Stimulated activated CD4-positive, alpha-beta T cell treated with anti-CD3 and anti-CD28 coated beads, Interleukin-1b, Interleukin-23, amount 100 ng/mL, for 24 hours (primary cell): ENCODE results near the gene RAB11FIP5.
"Not testable (repeated sequence)": the region's sequence is repeated elsewhere in the genome, so short reads cannot be mapped to it uniquely, and the experiment has no call there.

Source experiments
- DNase-seq, 4 experiments: peaks; one replicate each; pipeline ENCODE4 v3.0.0-alpha.2; 2020; ENCODE audit warnings: low read depth in 4 of 4, low spot score in 1 of 4

The RAB11FIP5 gene

DNA sequence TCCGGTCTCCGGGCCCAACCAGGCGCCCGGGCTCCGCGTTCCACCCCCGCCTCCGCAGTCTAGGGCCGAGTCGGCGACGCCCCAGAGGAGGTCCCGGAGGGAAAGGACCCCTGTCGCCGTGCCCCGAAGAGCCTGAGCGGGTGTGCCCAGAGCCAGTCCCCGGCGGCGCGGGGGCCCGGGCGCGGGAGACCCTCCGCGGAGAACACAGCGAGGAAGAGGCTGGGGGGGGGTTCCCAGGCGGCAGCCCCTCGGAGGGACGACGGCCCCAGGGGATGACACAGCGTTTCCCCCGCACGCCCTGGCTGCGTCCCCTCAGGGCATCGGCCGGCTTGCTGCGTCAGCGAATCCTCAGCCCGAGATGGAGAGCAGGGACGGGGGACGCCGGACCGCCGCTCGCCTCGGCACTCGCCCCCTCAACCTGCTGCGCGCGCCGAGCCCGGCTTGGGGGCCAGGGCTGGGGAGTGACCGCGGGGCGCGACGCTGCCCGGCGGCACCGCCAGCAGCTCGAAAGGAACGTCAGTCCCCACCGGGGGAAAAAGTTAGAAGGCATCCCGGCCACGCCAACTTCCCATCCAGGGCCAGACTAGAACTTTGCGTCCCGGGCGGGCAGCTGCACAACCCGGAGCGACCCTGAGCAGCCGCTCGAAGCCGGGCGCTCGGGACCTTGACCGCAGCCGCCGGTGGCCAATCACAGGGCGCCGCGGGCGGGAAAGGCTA lies 41.9 kb downstream of the RAB11FIP5 start:
- DNase-seq = peak; percentile 7 to 48 (median 16)

DNA sequence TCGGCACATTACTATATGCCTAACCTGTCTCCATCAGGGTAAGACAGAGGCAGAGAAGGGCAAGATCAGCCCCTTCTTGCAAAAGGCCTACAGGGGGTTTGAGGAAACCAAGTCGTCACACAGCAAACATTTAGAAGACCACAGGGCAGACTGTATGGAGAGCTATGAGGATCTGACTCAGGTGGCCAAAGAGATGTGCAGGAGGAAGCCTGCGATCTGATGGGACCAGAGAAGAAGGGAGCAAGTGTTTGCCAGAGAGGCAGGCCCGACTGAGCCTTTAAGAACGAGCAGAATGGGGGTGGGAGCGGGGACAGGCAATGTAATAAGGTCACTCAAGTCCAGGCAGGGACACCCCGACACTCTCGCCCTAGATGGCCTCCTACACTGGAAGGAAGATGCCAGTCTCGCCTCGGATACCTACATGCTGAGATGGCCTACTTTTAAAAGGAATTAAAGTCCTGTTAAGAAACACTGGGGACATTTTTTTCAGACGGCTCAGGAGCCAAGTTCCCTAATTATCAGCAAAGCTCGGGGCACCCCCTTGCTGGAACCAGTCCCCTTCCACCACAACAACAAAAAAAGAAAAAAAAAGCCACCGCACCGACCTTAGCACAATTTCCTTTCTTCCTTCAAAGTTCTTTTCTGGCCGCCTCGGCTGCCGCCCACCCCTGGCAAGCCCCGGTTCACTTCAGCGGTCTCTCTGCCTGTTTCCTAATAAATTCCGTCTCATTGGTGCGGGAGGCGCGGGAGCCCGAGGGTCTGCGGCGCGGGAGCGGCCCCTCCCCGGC lies 42.7 kb downstream of the RAB11FIP5 start:
- DNase-seq = no peak

DNA sequence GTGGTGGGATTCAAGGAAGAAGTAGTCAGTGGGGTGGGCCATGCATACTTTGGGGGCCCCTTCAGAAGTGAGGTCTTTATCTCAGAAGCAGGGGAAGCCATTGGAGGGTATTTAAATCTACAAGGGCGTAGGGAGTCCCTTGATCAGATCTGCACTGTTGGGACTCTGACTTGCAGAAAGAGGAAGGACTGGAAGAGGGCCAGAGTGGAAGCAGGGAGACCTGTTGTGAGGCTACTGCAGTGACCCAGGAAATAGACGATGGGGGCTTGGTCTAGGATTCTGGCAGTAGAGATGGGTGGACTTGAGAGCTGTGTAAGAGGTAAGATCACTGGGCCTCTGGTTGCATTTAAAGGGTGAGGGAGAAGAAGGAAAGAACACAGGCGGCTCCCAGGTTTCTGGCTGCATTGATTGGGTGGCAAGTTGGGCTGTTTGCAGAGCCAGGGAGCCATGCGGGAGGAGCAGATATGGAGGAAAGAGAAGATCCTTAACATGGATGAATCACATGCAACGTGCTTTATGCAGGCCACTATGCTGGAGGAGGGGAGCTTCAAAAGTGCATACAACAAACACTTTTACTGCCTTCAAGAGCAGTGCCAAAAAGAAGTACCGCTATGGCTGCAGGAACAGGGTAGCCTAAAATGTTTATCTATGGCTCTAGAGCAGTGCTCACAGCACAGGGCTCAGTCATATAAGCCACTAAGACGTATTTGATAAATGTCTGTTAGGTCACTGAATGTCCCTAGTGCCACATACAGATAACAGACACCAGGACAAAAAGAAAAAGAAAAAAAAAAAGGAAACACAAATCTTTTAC lies 43.5 kb downstream of the RAB11FIP5 start:
- no peak for DNase-seq

DNA sequence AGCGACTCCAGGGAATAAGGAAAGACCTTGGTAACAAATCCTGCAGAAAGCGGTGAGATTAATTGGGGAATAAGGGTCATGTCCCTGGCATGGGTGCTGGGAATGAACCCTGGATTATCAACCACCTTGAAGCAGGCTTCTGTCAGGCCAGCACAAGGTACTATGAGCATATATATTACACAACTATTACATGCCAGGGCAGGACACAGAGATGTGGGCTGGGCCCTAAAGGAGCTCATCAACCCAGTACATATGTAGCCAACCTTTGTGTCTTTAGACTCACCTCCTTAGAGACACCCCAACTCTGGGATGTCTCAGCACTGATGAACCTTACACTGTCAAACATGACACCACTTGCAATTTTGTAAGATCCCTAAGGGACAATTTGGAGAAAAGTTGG lies 44.6 kb downstream of the RAB11FIP5 start:
- no peak for DNase-seq

DNA sequence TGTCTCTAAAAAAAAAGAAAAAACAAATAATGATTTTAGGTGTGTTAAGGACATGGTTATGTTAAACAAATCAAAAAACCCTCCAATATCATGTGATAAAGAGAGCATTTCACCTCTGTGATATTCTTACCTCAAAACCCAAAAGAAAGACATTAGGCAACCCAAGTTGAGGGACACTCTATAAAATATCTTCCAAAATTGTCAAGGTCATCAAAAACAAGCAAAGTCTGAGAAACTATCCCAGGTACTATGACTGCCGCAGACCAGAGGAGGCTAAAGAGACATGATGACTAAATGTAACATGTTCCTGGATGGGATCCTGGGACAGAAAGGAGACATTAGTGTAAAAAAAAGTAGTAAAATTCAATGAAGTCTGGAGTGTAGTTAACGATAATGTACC lies 45.7 kb downstream of the RAB11FIP5 start:
- no peak for DNase-seq

DNA sequence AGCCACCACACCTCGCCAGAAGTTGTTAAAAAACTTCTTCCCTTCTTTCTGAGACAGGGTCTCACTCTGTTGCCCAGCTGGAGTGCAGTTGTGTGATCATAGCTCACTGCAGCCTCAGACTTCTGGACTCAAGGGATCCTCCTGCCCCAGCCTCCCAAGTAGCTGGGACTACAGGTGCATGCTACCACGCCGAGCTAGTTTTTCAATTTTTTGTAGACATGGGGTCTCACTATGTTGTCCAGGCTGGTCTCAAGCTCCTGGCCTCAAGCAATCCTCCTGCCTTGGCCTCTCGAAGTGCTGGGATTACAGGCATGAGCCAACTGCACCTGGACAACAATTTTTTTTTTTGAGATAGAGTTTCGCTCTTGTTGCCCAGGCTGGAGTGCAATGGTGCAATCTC lies 47.7 kb downstream of the RAB11FIP5 start:
- not testable (repeated sequence) for DNase-seq

DNA sequence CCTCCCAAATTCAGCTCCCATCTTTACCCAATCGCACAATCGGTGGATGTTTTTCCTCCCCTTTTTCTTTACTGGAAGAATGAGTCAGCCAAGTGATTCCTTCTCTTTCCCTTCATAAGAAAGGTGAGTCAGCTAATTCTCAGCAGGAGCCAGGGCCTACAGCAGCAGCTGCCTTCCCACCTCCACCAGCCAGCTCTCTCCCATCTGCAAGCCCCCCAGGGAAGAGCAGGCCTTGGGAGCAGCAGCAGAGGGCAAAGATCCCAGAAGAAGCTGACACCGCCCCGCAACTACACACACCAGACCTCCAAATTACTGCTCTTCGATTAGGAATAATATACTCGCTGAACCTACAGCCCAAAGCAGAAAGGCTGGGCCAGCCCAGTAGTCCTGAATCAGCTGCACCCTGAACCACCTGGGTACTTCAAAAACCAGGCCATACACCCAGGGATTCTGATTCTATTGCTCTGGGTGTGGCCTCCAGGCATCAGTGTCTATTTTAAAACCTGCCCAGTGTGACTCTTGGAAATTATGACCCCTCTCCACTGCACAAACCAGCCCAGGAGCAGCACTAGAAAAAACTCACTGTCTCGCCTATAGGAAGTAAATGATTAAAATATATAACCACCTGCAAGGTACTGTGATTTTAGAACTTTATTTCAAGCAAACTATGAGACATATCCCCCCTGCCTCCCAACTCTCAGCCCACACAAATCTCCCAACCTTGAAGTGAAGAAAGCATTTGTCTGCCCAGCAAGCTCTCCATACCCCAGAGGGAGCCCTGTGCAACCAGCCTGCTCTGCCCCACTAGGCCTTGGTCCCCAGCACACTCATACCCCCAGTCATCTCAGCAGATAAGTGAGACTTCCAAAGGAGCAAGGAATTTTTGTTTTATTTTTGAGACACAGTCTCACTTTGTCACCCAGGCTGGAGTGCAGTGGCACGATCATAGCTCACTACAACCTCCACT lies 48.6 kb downstream of the RAB11FIP5 start:
- DNase-seq = no peak

DNA sequence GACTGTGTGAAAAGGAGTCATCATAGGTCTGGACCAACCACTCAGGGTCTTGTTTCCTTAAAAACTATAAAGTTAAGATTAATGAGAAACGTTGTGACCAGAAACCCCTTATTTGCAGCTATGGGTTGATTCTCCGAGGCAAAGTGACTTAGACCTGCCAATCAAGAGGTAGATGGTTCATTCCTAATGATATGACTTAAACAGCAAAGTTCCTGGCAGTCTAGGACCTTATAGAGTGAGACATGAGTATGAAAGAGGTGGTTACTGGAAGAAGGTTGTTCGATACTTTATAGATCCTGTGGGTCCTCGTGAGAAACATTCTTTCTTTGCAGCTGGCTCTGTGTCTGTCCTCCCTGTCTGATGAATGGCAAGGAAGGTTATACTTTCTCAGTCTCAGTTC lies 49.3 kb downstream of the RAB11FIP5 start:
- no peak for DNase-seq

DNA sequence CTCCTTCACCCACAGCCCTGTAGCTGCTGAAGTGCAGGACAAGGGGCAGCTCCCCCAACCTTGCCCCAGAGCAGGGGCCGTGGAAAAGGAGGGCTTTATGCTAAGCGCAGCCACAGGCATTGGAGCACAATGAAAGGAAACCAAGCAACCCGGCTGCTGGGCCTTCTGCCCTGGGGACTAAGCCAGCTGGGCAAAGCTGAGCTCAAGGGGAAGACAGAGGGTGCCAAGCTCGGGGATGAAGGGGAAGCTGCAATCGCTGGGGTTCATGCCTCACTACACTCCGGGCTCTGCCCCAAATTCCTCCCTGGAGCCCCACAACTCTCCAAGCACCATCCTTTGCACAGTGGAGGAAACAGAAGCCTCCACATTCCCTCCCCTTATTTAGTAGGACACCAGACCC lies 53.6 kb downstream of the RAB11FIP5 start:
- no peak for DNase-seq

DNA sequence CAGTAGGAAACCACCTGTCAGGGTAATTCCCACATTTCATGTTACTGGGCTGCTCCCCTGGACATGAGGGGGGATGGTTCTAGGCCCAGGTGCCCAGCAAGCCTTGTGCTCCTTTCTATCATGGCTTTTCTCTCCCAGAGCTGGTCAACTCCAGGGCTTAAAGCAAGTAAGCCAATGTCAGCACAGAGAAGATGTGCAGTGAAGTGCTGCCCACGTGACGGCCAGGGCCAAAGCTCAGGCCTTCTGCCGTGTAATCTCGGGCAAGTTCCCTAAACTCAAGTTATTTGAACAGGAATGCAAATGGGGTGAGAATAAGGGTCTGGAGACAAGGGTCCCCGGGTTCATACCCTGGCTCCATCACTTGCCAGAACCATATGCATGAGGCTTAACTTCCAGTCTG lies 57.8 kb downstream of the RAB11FIP5 start:
- no peak for DNase-seq

DNA sequence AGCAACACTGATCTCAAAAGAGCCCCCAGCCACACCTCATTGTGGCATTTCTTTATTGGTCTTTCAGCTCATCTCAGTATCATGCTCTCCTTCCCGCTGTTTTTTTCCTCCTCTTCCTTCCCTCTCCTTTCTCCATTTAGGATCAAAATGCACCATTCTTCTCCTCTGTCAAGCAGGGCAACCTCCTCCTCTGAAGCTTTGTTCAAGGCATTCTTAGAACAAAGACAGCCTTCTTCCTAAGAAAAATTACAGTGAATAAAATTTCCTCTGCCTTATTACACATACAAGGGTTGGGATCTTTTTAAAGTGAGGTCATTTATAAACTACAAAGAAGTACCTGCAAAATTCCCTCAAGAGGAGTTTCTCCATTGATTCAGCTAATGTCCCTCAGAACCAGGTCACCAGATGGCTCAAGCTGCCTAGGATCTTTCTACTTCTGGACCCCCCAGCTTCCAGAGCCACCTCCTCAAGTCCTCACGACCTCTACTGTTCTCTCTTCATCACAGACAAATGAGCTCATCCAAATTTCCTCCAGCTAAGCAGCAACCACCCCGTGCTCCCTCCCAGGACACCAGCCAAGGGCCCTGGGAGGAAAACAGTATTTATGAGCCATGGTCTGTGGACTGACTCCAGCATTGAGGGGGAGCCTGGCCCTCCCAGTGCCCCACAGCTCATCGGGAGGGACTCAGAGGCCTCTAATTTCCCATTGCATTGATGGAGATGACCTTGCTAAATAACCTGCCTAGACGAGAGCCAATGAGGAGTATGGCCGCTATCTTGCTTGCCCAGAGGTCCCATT lies 59.2 kb downstream of the RAB11FIP5 start:
- DNase-seq = no peak

DNA sequence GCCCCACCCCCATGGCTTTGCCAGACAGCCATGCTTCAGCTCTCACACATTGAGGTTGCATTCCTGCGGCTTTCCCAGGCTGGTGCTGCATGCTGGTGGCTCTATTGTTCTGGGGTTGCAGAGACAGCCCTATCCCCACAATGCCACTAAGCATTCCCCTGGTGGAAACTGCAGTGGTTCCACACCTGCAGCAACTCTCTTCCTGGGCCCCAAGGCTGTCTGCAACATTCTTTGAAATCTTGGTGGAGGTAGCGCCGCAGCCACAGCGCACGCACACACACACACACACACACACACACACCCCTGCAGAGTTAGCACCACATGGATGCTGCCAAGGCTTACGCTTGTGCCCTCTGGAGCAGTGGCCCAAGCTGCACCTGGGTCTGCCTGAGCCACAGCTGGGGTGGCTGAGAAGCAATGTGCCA lies 62.6 kb downstream of the RAB11FIP5 start:
- DNase-seq = no peak

DNA sequence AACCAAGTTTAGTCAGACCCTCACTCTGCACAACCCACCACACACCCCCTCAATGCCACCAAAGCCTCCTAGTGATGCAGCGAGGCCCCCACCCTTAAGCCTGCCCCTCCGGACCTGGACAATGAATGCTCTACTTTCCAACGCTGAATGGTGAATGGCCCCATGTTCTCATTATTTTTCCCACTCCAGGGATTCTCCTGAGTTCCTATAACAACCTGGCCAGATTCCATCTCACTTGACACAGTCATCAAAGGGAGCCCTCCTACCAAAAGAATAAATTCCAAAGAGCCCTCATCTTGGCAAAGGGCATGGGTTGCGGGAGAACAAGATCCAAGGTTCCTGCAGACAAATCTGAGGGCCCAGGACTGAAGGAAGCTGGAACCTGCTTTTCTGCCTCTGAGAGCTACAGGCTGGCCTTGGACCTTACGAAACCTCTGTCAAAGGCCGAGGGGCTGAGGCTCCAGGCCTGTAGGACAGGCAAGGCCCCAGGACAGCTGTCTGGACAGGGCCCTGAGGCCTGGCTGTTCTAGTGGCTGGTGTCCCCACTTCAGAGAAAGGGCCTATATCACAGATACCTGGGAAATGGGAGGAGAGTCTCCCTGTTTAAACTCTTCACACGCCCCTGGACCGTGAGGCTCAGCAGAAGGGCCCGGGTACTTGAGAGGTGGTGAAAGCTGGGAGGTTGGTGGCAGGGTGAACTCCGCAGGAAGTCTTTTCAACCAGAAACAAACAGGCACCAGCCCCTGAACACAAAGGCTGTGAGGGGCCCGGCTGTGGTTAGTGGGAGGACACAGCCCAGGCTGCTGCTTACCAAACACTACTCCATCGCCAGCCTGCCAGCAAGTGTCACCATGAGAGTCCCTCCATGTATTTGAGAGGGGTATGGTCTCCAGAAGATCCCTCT lies 68.6 kb downstream of the RAB11FIP5 start:
- DNase-seq = no peak

DNA sequence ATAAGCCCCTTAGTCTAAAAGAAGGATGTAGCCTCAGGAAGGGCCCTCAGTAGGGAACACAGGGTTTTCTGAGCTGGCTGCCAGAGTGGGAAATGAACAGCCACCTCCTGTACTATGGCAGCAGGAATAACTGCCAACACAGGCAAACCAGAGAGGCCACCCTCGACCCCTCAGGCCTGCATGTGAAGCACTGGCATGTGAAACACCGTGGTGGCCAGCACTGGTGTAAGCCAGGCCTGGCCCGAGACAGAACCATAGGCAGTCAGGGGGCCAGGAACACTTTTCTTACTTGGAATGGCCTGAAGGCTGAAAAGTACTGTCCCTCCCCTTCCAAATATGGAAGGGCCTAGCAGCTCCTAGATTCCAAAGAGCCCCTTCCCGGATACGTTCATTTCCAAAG lies 69.5 kb downstream of the RAB11FIP5 start:
- no peak for DNase-seq

DNA sequence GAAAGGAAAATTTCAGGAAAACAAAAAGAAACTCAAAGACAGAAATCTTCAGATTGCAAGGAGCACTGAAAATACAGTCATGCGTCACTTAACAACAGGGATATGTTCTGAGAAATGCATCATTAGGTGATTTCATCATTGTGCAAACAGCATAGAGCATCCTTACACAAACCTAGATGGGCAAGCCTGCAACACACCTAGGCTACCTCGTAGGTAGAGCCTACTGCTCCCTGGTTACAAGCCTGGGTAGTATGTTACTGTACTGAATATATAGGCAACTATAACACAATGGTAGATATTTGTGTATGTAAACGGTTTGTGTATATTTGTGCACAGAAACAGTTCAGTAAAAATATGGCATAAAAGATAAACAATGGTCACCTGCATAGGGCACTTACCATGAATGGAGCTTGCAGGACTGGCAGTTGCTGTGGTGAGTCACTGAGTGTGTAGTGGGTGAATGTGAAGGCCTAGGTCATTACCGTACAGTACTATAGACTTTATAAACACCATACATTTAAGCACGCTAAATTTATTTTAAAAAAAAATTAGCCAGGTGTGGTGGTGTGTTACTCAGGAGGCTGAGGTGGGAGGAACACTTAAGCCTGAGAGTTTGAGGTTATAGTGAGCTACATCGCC lies 74.7 kb downstream of the RAB11FIP5 start:
- DNase-seq = no peak

DNA sequence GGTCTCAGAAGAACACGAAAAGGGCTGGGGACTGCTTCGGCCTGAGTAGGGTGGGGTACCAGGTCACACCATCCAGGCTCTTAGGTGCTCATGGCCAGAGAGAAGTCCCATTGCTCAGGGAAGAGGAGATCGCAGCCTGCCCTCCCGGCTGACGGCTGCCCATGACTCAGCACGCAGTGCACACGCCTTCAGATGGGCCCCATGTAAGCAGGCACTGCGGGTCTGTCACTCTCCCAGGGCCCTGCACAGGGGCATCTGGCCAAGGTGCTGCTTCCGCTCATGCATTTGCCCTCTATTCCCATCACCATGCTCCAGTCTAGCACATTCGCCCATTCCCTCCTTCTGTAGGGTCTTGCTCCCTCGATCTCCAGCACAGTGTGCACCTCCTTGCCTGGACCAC lies 76.0 kb downstream of the RAB11FIP5 start:
- DNase-seq = no peak

DNA sequence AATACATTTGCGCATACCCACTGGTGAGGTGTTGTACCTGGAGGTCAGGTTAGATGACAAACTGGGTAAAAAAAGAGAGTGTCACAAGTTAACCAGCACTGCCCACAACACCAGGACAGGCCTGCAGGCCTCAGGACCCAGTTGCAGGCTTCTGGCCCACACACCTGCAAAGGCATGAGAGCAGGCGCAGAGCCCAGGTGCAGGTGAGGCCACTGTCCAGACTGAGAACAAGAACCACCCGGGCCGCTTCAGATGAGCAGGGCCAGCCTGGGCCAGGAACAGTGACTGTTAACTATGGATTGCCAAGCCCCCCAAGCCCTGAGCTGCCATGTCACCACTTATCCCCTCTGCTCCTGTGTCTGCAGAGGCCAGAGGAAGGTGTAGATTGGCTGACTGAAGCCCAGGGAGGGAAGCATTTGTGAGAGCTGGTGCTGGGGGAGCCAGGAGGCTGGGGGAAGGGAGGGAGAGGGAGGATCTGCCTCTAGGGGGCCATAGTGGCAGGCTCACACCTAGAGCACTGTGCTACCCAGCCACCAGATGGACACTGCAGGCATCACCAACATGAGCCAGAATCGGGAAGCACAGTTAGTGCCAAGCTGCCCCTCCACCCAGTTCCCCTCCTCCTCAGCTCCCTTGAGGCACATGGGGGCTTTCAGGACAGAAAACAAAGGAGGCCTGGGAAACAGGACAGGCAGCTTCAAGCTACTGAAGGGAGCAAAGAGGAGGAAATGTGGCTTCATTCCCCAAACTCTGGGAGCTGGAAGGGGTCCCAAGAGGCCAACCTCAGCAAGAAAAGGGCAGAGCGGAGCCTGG lies 76.6 kb downstream of the RAB11FIP5 start:
- no peak for DNase-seq
